IPS-20b (cell line): ENCODE results near the gene RRAD.
"Not testable (repeated sequence)": the region's sequence is repeated elsewhere in the genome, so short reads cannot be mapped to it uniquely, and the experiment has no call there.

Experiments
- H3K27ac ChIP-seq: one replicate; pipeline ENCODE4 v1.5.1; 2013; ENCODE audit warnings: low read length
- H3K27me3 ChIP-seq: 2 replicates; pipeline ENCODE4 v1.6.1; 2013; ENCODE audit warnings: mild to moderate bottlenecking, low read length, inconsistent platforms; ENCODE audit not compliant: insufficient read depth
- H3K36me3 ChIP-seq: 2 replicates; pipeline ENCODE4 v1.6.1; 2013; ENCODE audit warnings: low read depth, mild to moderate bottlenecking, inconsistent platforms, low read length, moderate library complexity; ENCODE audit not compliant: insufficient read depth
- H3K4me1 ChIP-seq: 2 replicates; pipeline ENCODE4 v1.6.1; 2013; ENCODE audit warnings: mild to moderate bottlenecking, control low read depth, inconsistent platforms, low read length, moderate library complexity; ENCODE audit not compliant: insufficient read depth
- H3K4me3 ChIP-seq: 2 replicates; pipeline ENCODE4 v1.5.1; 2013; ENCODE audit warnings: mild to moderate bottlenecking, low read length, inconsistent platforms
- H3K9ac ChIP-seq: 2 replicates; pipeline ENCODE4 v1.6.1; 2013; ENCODE audit warnings: low read depth, mild to moderate bottlenecking, inconsistent platforms, low read length, moderate library complexity
- H3K9me3 ChIP-seq: 2 replicates; pipeline ENCODE4 v1.6.1; 2013; ENCODE audit warnings: mild to moderate bottlenecking, low read depth, low read length, inconsistent platforms; ENCODE audit not compliant: insufficient read depth

Gene RRAD

GRCh38 chr16:66948837-66949225, 23.5 kb upstream of the RRAD start:
- H3K27me3 ChIP-seq = peaks cover 55% of the 10 kb centered on the region
- H3K9me3 ChIP-seq = no peaks in the 10 kb centered on the region
- no peak overlapping the region for H3K27ac ChIP-seq
- no peaks in the 10 kb centered on the region for H3K36me3 ChIP-seq
- H3K4me3 ChIP-seq = peak overlapping the region; percentile 64; the same call in 1 of the 2 replicates
- no peaks in the 10 kb centered on the region; the same call in 1 of the 2 replicates for H3K4me1 ChIP-seq
- H3K9ac ChIP-seq = no peak overlapping the region

GRCh38 chr16:66948134-66948836, 22.9 kb upstream of the RRAD start:
- no peaks in the 10 kb centered on the region; the same call in 1 of the 2 replicates for H3K4me1 ChIP-seq
- no peak overlapping the region for H3K9ac ChIP-seq
- peaks cover 55% of the 10 kb centered on the region for H3K27me3 ChIP-seq
- no peak overlapping the region for H3K27ac ChIP-seq
- no peaks in the 10 kb centered on the region for H3K9me3 ChIP-seq
- peak overlapping the region; percentile 64 for H3K4me3 ChIP-seq
- H3K36me3 ChIP-seq = 0 out of 2 replicates have a peak, but pooled peaks cover 1% of the 10 kb centered on the region

GRCh38 chr16:66947302-66948065, 22.1 kb upstream of the RRAD start:
- H3K4me1 ChIP-seq = no peaks in the 10 kb centered on the region; the same call in 1 of the 2 replicates
- H3K27me3 ChIP-seq = peaks cover 47% of the 10 kb centered on the region
- peaks cover 9% of the 10 kb centered on the region; the same call in 1 of the 2 replicates for H3K36me3 ChIP-seq
- no peaks in the 10 kb centered on the region for H3K9me3 ChIP-seq
- H3K9ac ChIP-seq = no peak overlapping the region
- peak overlapping the region; percentile 64; the same call in 1 of the 2 replicates for H3K4me3 ChIP-seq
- no peak overlapping the region for H3K27ac ChIP-seq

GRCh38 chr16:66946974-66947301, 21.6 kb upstream of the RRAD start:
- no peak overlapping the region for H3K4me3 ChIP-seq
- H3K27ac ChIP-seq = no peak overlapping the region
- peaks cover 15% of the 10 kb centered on the region for H3K36me3 ChIP-seq
- peaks cover 47% of the 10 kb centered on the region for H3K27me3 ChIP-seq
- H3K9me3 ChIP-seq = no peaks in the 10 kb centered on the region
- H3K9ac ChIP-seq = no peak overlapping the region
- no peaks in the 10 kb centered on the region; the same call in 1 of the 2 replicates for H3K4me1 ChIP-seq

GRCh38 chr16:66946541-66946940, 21.2 kb upstream of the RRAD start:
- Histone ChIP-seq H3K36me3 (peaks cover 19% of the 10 kb centered on the region), H3K4me1 (no peaks in the 10 kb centered on the region; the same call in 1 of the 2 replicates), H3K9ac (no peak overlapping the region), H3K4me3 (no peak overlapping the region), H3K9me3 (no peaks in the 10 kb centered on the region), H3K27ac (no peak overlapping the region), H3K27me3 (peaks cover 47% of the 10 kb centered on the region)

- Histone ChIP-seq H3K27me3 (peaks cover 44% of the 10 kb centered on the region), H3K27ac (no peak overlapping the region), H3K4me1 (no peaks in the 10 kb centered on the region; the same call in 1 of the 2 replicates), H3K4me3 (no peak overlapping the region), H3K9ac (no peak overlapping the region), H3K9me3 (no peaks in the 10 kb centered on the region), H3K36me3 (peaks cover 23% of the 10 kb centered on the region)
These were observed 20.6 kb upstream of the RRAD start for GRCh38 chr16:66945939-66946338.

- not testable (repeated sequence) for H3K9me3 ChIP-seq, H3K9ac ChIP-seq, H3K27ac ChIP-seq, H3K4me3 ChIP-seq, H3K4me1 ChIP-seq
- peaks cover 34% of the 10 kb centered on the region for H3K27me3 ChIP-seq
- H3K36me3 ChIP-seq = peaks cover 31% of the 10 kb centered on the region
These were observed 19.6 kb upstream of the RRAD start for GRCh38 chr16:66944971-66945370.

- Histone ChIP-seq H3K9me3 (no peaks in the 10 kb centered on the region), H3K36me3 (peaks cover 31% of the 10 kb centered on the region), H3K27ac (no peak overlapping the region), H3K9ac (no peak overlapping the region), H3K4me1 (no peaks in the 10 kb centered on the region; the same call in 1 of the 2 replicates), H3K27me3 (peaks cover 25% of the 10 kb centered on the region), H3K4me3 (no peak overlapping the region)
These were observed 18.7 kb upstream of the RRAD start for GRCh38 chr16:66944054-66944441.

- Histone ChIP-seq H3K27ac (no peak overlapping the region), H3K4me1 (no peaks in the 10 kb centered on the region; the same call in 1 of the 2 replicates), H3K4me3 (no peak overlapping the region), H3K9me3 (no peaks in the 10 kb centered on the region), H3K27me3 (peaks cover 20% of the 10 kb centered on the region), H3K36me3 (peaks cover 31% of the 10 kb centered on the region), H3K9ac (no peak overlapping the region)
These were observed 18.2 kb upstream of the RRAD start for GRCh38 chr16:66943426-66944053.

GRCh38 chr16:66942981-66943380, 17.6 kb upstream of the RRAD start:
- peaks cover 31% of the 10 kb centered on the region for H3K36me3 ChIP-seq
- H3K27ac ChIP-seq = no peak overlapping the region
- no peaks in the 10 kb centered on the region; the same call in 1 of the 2 replicates for H3K4me1 ChIP-seq
- no peaks in the 10 kb centered on the region for H3K9me3 ChIP-seq
- H3K9ac ChIP-seq = no peak overlapping the region
- H3K27me3 ChIP-seq = peaks cover 14% of the 10 kb centered on the region
- no peak overlapping the region for H3K4me3 ChIP-seq

- Histone ChIP-seq H3K27me3 (peaks cover 7% of the 10 kb centered on the region), H3K36me3 (peaks cover 31% of the 10 kb centered on the region), H3K4me3 (no peak overlapping the region), H3K27ac (no peak overlapping the region), H3K4me1 (no peaks in the 10 kb centered on the region), H3K9ac (no peak overlapping the region), H3K9me3 (no peaks in the 10 kb centered on the region)
These were observed 14.9 kb upstream of the RRAD start for GRCh38 chr16:66940236-66940635.
